OCI-LY7 (cell line): ENCODE results near the gene PKN1.

Experiments
- CTCF ChIP-seq: fragments of 200-600 bp; sonication (generic); conservative IDR thresholded peaks from 2 replicates; pipeline ENCODE4 v1.5.1; 2014; ENCODE audit warnings: mild to moderate bottlenecking, antibody characterized with exemption, low read length, moderate library complexity, mixed read lengths
- EZH2phosphoT487 ChIP-seq: fragments of 200-600 bp; sonication (generic); IDR thresholded peaks from 2 replicates; pipeline ENCODE4 v1.6.1; 2018; ENCODE audit warnings: low read depth, borderline replicate concordance, mild to moderate bottlenecking, mixed run types, antibody characterized with exemption, low read length, moderate library complexity, mixed read lengths

GRCh38 chr19:14516048-14516534 lies 83.0 kb downstream of the PKN1 start:
- TF ChIP-seq CTCF (peak; percentile 49), EZH2phosphoT487 (no peak)
